ENCODE data around the gene ARID1B. TPM values are rescaled to one million over a fixed set of nuclear protein-coding genes. Genes with fewer than 3 reads are reported as not detected.
A peak's percentile ranks its signal among the peaks of the same experiment; 100 is the strongest.

Gene ARID1B
- total RNA-seq, 1 experiment from 2014 or later, result 60.3 TPM

- ChIA-PET POLR2A (interaction anchor here (0.7 to 1.8 kb wide), 4 partner anchors 24 to 147 kb away, joined by 3 to 5 read pairs (median 3); no protein-coding TSS in a partner anchor), CTCF (no interaction called here)
- H3K36me3 Mint-ChIP-seq, result peaks cover 8% of the 10 kb centered on the region; the same call in 1 of the 2 replicates
- H3K27ac Mint-ChIP-seq, result peak overlapping the region; percentile 97
- peak; percentile 66 for DNase-seq (ENCODE audit: low spot score)
- peak; percentile 34 for ATAC-seq
- 0 out of 2 replicates have a peak, but pooled peaks have one; percentile 13 for TF ChIP-seq TEAD4 (CRISPR knock-in tag; IDR thresholded peaks at IDR 0.05)
- TF ChIP-seq ESRRA (CRISPR knock-in tag; IDR thresholded peaks at IDR 0.05; ENCODE audit: borderline replicate concordance), result no peak
- 0 out of 2 replicates have a peak, but pooled peaks have one; percentile 6 for TF ChIP-seq NFE2L1 (CRISPR knock-in tag; IDR thresholded peaks at IDR 0.05)
- peaks cover 10% of the 10 kb centered on the region for H3K9me3 Mint-ChIP-seq
- H3K4me1 Mint-ChIP-seq, result peaks cover 53% of the 10 kb centered on the region
- no peaks in the 10 kb centered on the region for H3K27me3 Mint-ChIP-seq (ENCODE audit: low read depth)
- peak overlapping the region; percentile 93 for H3K4me3 Mint-ChIP-seq
Observed at GRCh38 chr6:157020881-157021343, 243.7 kb downstream of the ARID1B start.

DNA sequence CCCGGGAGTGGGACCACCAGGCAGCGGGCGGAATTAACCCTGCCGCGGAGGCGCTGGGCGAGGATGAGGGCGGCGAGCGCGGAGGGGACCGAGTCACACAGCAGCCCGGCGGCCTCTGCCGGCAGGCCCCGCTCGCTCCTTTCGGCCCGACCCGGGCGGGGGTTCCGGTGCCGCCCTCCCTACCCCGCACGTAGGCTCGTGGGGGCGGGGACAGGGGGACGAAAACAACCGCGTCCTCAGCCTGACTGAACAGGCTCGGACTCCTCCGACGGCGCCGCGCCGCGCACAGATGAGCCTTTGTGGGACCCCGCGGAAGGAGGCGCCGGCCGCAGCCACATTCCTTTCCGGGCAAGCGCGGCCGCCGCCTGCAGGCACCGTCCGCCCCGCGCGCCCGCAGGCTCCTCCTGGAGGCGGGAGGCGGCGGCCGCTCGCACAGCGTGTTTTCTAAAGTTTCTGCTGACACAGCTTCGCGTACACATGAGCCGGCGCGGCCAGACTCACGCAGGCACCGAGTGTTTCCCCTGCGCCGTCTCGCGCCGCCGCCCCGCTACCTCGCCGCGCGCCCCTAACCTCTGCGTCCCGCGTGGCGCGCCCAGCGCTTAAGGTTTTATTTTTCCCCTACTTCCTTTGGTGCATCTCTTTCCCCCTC, 244.3 kb downstream of the ARID1B start:
- peak overlapping the region; percentile 100 for H3K27ac Mint-ChIP-seq
- peak overlapping the region; percentile 93 for H3K4me3 Mint-ChIP-seq
- ATAC-seq (peak; percentile 87), DNase-seq (ENCODE audit: low spot score) (peak; percentile 92)
- H3K9me3 Mint-ChIP-seq, result peaks cover 10% of the 10 kb centered on the region
- no peaks in the 10 kb centered on the region for H3K27me3 Mint-ChIP-seq (ENCODE audit: low read depth)
- peaks cover 53% of the 10 kb centered on the region for H3K4me1 Mint-ChIP-seq
- H3K36me3 Mint-ChIP-seq, result peaks cover 8% of the 10 kb centered on the region; the same call in 1 of the 2 replicates
- CTCF ChIA-PET, result interaction anchor here (0.9 to 1.0 kb wide), 3 partner anchors 24 to 101 kb away, joined by 3 to 4 read pairs (median 3); no protein-coding TSS in a partner anchor
- POLR2A ChIA-PET, result interaction anchor here (0.7 to 1.8 kb wide), 7 partner anchors 15 to 148 kb away, joined by 3 to 5 read pairs (median 3); no protein-coding TSS in a partner anchor
- TF ChIP-seq, protein P1, sequence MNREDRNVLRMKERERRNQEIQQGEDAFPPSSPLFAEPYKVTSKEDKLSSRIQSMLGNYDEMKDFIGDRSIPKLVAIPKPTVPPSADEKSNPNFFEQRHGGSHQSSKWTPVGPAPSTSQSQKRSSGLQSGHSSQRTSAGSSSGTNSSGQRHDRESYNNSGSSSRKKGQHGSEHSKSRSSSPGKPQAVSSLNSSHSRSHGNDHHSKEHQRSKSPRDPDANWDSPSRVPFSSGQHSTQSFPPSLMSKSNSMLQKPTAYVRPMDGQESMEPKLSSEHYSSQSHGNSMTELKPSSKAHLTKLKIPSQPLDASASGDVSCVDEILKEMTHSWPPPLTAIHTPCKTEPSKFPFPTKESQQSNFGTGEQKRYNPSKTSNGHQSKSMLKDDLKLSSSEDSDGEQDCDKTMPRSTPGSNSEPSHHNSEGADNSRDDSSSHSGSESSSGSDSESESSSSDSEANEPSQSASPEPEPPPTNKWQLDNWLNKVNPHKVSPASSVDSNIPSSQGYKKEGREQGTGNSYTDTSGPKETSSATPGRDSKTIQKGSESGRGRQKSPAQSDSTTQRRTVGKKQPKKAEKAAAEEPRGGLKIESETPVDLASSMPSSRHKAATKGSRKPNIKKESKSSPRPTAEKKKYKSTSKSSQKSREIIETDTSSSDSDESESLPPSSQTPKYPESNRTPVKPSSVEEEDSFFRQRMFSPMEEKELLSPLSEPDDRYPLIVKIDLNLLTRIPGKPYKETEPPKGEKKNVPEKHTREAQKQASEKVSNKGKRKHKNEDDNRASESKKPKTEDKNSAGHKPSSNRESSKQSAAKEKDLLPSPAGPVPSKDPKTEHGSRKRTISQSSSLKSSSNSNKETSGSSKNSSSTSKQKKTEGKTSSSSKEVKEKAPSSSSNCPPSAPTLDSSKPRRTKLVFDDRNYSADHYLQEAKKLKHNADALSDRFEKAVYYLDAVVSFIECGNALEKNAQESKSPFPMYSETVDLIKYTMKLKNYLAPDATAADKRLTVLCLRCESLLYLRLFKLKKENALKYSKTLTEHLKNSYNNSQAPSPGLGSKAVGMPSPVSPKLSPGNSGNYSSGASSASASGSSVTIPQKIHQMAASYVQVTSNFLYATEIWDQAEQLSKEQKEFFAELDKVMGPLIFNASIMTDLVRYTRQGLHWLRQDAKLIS (CRISPR knock-in tag; IDR thresholded peaks at IDR 0.05; ENCODE audit: borderline replicate concordance), result peak; percentile 71; the same call in 1 of the 2 replicates
- 0 out of 2 replicates have a peak, but pooled peaks have one; percentile 33 for TF ChIP-seq ZNF219 (CRISPR knock-in tag; IDR thresholded peaks at IDR 0.05; ENCODE audit: borderline replicate concordance)
- TF ChIP-seq NR1H2 (CRISPR knock-in tag; IDR thresholded peaks at IDR 0.05), result no peak
- no peak for TF ChIP-seq NFYB (CRISPR knock-in tag; conservative IDR thresholded peaks at IDR 0.05; ENCODE audit: low read depth)
- TF ChIP-seq FOXP4 (CRISPR knock-in tag; IDR thresholded peaks at IDR 0.05), result peak; percentile 84; the same call in 1 of the 2 replicates
- TF ChIP-seq, protein P2, sequence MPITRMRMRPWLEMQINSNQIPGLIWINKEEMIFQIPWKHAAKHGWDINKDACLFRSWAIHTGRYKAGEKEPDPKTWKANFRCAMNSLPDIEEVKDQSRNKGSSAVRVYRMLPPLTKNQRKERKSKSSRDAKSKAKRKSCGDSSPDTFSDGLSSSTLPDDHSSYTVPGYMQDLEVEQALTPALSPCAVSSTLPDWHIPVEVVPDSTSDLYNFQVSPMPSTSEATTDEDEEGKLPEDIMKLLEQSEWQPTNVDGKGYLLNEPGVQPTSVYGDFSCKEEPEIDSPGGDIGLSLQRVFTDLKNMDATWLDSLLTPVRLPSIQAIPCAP (CRISPR knock-in tag; IDR thresholded peaks at IDR 0.05), result peak; percentile 48; the same call in 1 of the 2 replicates
- TF ChIP-seq MAX (CRISPR knock-in tag; IDR thresholded peaks at IDR 0.05), result peak; percentile 72; the same call in 1 of the 2 replicates
- TF ChIP-seq, protein P3, sequence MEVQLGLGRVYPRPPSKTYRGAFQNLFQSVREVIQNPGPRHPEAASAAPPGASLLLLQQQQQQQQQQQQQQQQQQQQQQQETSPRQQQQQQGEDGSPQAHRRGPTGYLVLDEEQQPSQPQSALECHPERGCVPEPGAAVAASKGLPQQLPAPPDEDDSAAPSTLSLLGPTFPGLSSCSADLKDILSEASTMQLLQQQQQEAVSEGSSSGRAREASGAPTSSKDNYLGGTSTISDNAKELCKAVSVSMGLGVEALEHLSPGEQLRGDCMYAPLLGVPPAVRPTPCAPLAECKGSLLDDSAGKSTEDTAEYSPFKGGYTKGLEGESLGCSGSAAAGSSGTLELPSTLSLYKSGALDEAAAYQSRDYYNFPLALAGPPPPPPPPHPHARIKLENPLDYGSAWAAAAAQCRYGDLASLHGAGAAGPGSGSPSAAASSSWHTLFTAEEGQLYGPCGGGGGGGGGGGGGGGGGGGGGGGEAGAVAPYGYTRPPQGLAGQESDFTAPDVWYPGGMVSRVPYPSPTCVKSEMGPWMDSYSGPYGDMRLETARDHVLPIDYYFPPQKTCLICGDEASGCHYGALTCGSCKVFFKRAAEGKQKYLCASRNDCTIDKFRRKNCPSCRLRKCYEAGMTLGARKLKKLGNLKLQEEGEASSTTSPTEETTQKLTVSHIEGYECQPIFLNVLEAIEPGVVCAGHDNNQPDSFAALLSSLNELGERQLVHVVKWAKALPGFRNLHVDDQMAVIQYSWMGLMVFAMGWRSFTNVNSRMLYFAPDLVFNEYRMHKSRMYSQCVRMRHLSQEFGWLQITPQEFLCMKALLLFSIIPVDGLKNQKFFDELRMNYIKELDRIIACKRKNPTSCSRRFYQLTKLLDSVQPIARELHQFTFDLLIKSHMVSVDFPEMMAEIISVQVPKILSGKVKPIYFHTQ (CRISPR knock-in tag; IDR thresholded peaks at IDR 0.05), result peak; percentile 70; the same call in 1 of the 2 replicates
- TF ChIP-seq USF2 (CRISPR knock-in tag; IDR thresholded peaks at IDR 0.05), result no peak
- TF ChIP-seq, protein P4, sequence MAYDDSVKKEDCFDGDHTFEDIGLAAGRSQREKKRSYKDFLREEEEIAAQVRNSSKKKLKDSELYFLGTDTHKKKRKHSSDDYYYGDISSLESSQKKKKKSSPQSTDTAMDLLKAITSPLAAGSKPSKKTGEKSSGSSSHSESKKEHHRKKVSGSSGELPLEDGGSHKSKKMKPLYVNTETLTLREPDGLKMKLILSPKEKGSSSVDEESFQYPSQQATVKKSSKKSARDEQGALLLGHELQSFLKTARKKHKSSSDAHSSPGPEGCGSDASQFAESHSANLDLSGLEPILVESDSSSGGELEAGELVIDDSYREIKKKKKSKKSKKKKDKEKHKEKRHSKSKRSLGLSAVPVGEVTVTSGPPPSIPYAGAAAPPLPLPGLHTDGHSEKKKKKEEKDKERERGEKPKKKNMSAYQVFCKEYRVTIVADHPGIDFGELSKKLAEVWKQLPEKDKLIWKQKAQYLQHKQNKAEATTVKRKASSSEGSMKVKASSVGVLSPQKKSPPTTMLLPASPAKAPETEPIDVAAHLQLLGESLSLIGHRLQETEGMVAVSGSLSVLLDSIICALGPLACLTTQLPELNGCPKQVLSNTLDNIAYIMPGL (CRISPR knock-in tag; IDR thresholded peaks at IDR 0.05), result peak; percentile 94
- TF ChIP-seq, protein P5, sequence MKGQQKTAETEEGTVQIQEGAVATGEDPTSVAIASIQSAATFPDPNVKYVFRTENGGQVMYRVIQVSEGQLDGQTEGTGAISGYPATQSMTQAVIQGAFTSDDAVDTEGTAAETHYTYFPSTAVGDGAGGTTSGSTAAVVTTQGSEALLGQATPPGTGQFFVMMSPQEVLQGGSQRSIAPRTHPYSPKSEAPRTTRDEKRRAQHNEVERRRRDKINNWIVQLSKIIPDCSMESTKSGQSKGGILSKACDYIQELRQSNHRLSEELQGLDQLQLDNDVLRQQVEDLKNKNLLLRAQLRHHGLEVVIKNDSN (CRISPR knock-in tag; IDR thresholded peaks at IDR 0.05), result peak; percentile 7; the same call in 1 of the 2 replicates
- no peak for TF ChIP-seq ZNF512 (CRISPR knock-in tag; IDR thresholded peaks at IDR 0.05; ENCODE audit: borderline replicate concordance)
